Muscle of arm (tissue), 14 donors: ENCODE results near the gene MOSPD2. TPM values are rescaled to one million over a fixed set of nuclear protein-coding genes. Genes with fewer than 3 reads are reported as not detected.

ENCODE experiments used
- DNase-seq: peaks from one replicate; pipeline ENCODE4 v3.0.0-alpha.2; 2013
- long read RNA-seq, 11 donors: transcript quantifications; one replicate each; lab custom pipeline, GENCODE V29; 2026
- polyA plus RNA-seq, 12 donors: library from polyadenylated mRNA; unstranded; fragments of 120-200 nt; gene quantifications; one replicate each; pipeline ENCODE4 v1.2.1, GENCODE V29; 2013; ENCODE audit not compliant: insufficient read length in 12 of 12

Gene MOSPD2
- polyA plus RNA-seq = 10 to 100 TPM in 6 of 12 donors, 1 to 10 TPM in 5, not detected in 1; 7.2 to 26.9 (median 10.6) TPM
- long read RNA-seq, donor 1, full-length matches to known transcripts = 1 of 1 reads
- long read RNA-seq, donor 1, partial matches to known transcripts = 0 of 1 reads
- long read RNA-seq, donor 1, other reads (novel, unspliced or antisense) = 0 of 1 reads
- long read RNA-seq, donor 2, full-length matches to known transcripts = 1 of 1 reads
- long read RNA-seq, donor 2, partial matches to known transcripts = 0 of 1 reads
- long read RNA-seq, donor 2, other reads (novel, unspliced or antisense) = 0 of 1 reads
- long read RNA-seq, donor 3 = 0 reads
- long read RNA-seq, donor 4 = 0 reads
- long read RNA-seq, donor 5, full-length matches to known transcripts = 4 of 4 reads
- long read RNA-seq, donor 5, partial matches to known transcripts = 0 of 4 reads
- long read RNA-seq, donor 5, other reads (novel, unspliced or antisense) = 0 of 4 reads
- long read RNA-seq, donor 6, full-length matches to known transcripts = 1 of 1 reads
- long read RNA-seq, donor 6, partial matches to known transcripts = 0 of 1 reads
- long read RNA-seq, donor 6, other reads (novel, unspliced or antisense) = 0 of 1 reads
- long read RNA-seq, donor 7, full-length matches to known transcripts = 1 of 1 reads
- long read RNA-seq, donor 7, partial matches to known transcripts = 0 of 1 reads
- long read RNA-seq, donor 7, other reads (novel, unspliced or antisense) = 0 of 1 reads
- long read RNA-seq, donor 8, full-length matches to known transcripts = 2 of 2 reads
- long read RNA-seq, donor 8, partial matches to known transcripts = 0 of 2 reads
- long read RNA-seq, donor 8, other reads (novel, unspliced or antisense) = 0 of 2 reads
- long read RNA-seq, donor 9 = 0 reads
- long read RNA-seq, donor 10, full-length matches to known transcripts = 4 of 4 reads
- long read RNA-seq, donor 10, partial matches to known transcripts = 0 of 4 reads
- long read RNA-seq, donor 10, other reads (novel, unspliced or antisense) = 0 of 4 reads
- long read RNA-seq, donor 11, full-length matches to known transcripts = 3 of 3 reads
- long read RNA-seq, donor 11, partial matches to known transcripts = 0 of 3 reads
- long read RNA-seq, donor 11, other reads (novel, unspliced or antisense) = 0 of 3 reads

- peak; percentile 94 for DNase-seq
Measured at GRCh38 chrX:14872851-14873675, at the start of gene MOSPD2, which contains the start of gene FANCB. MOSPD2 (plus strand) TSS chrX:14873421; CDS start chrX:14873529, 108 bp downstream. FANCB (minus strand) TSS chrX:14873069; CDS start chrX:14865510, 7,559 bp downstream.

GRCh38 chrX:14825851-14826250 is 47.4 kb upstream of the MOSPD2 start:
- DNase-seq = peak; percentile 31

- DNase-seq = peak; percentile 31
Measured at GRCh38 chrX:14826319-14826718, 46.9 kb upstream of the MOSPD2 start.

- DNase-seq = no peak
Measured at GRCh38 chrX:14829643-14830042, 43.6 kb upstream of the MOSPD2 start.

GRCh38 chrX:14832151-14832550 is 41.1 kb upstream of the MOSPD2 start:
- no peak for DNase-seq

- DNase-seq = peak; percentile 35
Measured at GRCh38 chrX:14832586-14832985, 40.6 kb upstream of the MOSPD2 start.

GRCh38 chrX:14837155-14837554 is 36.1 kb upstream of the MOSPD2 start:
- DNase-seq = no peak

- no peak for DNase-seq
Measured at GRCh38 chrX:14843666-14844065, 29.6 kb upstream of the MOSPD2 start.

- DNase-seq = no peak
Measured at GRCh38 chrX:14851526-14851925, 21.7 kb upstream of the MOSPD2 start.

GRCh38 chrX:14864631-14865030 is 8.6 kb upstream of the MOSPD2 start:
- DNase-seq = no peak

- no peak for DNase-seq
Measured at GRCh38 chrX:14865201-14865600, 8.0 kb upstream of the MOSPD2 start.

- no peak for DNase-seq
Measured at GRCh38 chrX:14871767-14872166, 1.5 kb upstream of the MOSPD2 start.

GRCh38 chrX:14872355-14872754 is 866 bp upstream of the MOSPD2 start:
- DNase-seq = peak; percentile 0

GRCh38 chrX:14873676-14874049 is 442 bp downstream of the MOSPD2 start:
- DNase-seq = peak; percentile 7

- no peak for DNase-seq
Measured at GRCh38 chrX:14875624-14876023, 2.4 kb downstream of the MOSPD2 start.

GRCh38 chrX:14883826-14884225 is 10.6 kb downstream of the MOSPD2 start:
- DNase-seq = no peak

GRCh38 chrX:14884714-14885113 is 11.5 kb downstream of the MOSPD2 start:
- DNase-seq = no peak

GRCh38 chrX:14886252-14886651 is 13.0 kb downstream of the MOSPD2 start:
- DNase-seq = no peak

- no peak for DNase-seq
Measured at GRCh38 chrX:14896273-14896672, 23.1 kb downstream of the MOSPD2 start.

- DNase-seq = no peak
Measured at GRCh38 chrX:14897042-14897441, 23.8 kb downstream of the MOSPD2 start.

GRCh38 chrX:14899607-14900006 is 26.4 kb downstream of the MOSPD2 start:
- no peak for DNase-seq
